SU-DHL-6 (cell line): Measurements from ENCODE around the gene CNP.

ENCODE experiments used
- EZH2phosphoT487 ChIP-seq: fragments of 200-600 bp; sonication (generic), shearing (Covaris generic); conservative IDR thresholded peaks from 2 replicates; pipeline ENCODE4 v1.6.1; 2018; ENCODE audit warnings: mild to moderate bottlenecking, antibody characterized with exemption, low read length, moderate library complexity, mixed read lengths
- TF ChIP-seq, protein P1 (sequence below): fragments of 200-600 bp; sonication (generic); IDR thresholded peaks from one replicate; pipeline ENCODE4 v1.5.1; 2017; ENCODE audit warnings: antibody characterized with exemption, mild to moderate bottlenecking, low read length, moderate library complexity; ENCODE audit not compliant: insufficient read depth, poor library complexity, severe bottlenecking

DNA sequence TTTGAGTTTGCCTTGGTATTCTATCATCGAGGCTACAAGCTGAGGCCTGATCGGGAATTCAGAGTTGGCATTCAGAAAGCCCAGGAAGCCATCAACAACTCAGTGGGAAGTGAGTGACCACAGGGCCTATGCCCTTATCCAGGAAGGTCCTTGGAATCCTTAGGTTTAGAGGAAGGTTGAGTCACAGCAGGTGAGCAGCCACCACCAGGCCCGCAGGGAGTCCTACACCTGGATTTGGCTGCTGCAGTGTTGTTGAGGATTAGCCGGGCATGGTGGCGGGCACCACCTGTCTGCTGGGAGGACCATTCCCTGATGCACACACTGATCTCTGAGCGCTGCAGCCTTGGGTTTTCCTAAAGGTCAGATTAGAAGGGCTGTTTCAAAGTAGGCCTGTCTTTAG is 31.0 kb upstream of the CNP start:
- TF ChIP-seq, protein P1, sequence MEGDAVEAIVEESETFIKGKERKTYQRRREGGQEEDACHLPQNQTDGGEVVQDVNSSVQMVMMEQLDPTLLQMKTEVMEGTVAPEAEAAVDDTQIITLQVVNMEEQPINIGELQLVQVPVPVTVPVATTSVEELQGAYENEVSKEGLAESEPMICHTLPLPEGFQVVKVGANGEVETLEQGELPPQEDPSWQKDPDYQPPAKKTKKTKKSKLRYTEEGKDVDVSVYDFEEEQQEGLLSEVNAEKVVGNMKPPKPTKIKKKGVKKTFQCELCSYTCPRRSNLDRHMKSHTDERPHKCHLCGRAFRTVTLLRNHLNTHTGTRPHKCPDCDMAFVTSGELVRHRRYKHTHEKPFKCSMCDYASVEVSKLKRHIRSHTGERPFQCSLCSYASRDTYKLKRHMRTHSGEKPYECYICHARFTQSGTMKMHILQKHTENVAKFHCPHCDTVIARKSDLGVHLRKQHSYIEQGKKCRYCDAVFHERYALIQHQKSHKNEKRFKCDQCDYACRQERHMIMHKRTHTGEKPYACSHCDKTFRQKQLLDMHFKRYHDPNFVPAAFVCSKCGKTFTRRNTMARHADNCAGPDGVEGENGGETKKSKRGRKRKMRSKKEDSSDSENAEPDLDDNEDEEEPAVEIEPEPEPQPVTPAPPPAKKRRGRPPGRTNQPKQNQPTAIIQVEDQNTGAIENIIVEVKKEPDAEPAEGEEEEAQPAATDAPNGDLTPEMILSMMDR = no peak
- no peak for TF ChIP-seq EZH2phosphoT487
